Breast epithelium (tissue), 3 donors: Measurements from ENCODE around the gene GSTM3.

ENCODE experiments used
- POLR2A ChIP-seq: fragments of 450-650 bp; IDR thresholded peaks from one replicate; pipeline ENCODE4 v1.6.1; 2016; ENCODE audit warnings: antibody characterized with exemption, mild to moderate bottlenecking, moderate library complexity
- TF ChIP-seq, protein P1 (sequence below), 3 donors: fragments of 450-650 bp; IDR thresholded peaks; one replicate each; pipeline ENCODE4 v1.5.1; 2016 to 2017; ENCODE audit warnings: antibody characterized with exemption in 3 of 3, mild to moderate bottlenecking in 3 of 3, moderate library complexity in 3 of 3

DNA sequence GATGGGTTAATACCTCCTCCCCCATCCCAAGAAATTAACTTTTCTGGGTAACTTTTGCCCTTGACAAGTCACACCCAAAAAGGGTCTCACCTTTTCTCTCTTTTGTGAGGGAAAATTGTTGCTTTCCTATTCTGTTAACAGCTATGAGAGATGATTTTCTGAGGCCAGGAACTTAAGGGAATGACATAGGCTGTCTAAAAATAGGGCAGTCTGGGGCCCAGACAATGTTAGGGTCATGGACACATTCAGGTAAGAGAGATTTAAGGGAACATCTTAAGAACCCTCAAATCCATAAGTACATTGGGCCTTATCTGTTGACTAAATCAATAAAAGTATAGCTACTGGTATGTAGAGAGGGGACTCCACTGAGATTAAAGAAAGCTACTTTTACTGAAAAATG lies 8.4 kb upstream of the GSTM3 start:
- TF ChIP-seq, protein P1, sequence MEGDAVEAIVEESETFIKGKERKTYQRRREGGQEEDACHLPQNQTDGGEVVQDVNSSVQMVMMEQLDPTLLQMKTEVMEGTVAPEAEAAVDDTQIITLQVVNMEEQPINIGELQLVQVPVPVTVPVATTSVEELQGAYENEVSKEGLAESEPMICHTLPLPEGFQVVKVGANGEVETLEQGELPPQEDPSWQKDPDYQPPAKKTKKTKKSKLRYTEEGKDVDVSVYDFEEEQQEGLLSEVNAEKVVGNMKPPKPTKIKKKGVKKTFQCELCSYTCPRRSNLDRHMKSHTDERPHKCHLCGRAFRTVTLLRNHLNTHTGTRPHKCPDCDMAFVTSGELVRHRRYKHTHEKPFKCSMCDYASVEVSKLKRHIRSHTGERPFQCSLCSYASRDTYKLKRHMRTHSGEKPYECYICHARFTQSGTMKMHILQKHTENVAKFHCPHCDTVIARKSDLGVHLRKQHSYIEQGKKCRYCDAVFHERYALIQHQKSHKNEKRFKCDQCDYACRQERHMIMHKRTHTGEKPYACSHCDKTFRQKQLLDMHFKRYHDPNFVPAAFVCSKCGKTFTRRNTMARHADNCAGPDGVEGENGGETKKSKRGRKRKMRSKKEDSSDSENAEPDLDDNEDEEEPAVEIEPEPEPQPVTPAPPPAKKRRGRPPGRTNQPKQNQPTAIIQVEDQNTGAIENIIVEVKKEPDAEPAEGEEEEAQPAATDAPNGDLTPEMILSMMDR (IDR thresholded peaks at IDR 0.05): no peak
- no peak for TF ChIP-seq POLR2A
